GM21515 (cell line): ENCODE measurements around the gene TMEM163.
A peak's percentile ranks its signal among the peaks of the same experiment; 100 is the strongest.

Experiments used
- ATAC-seq: cut with Tn5 transposase; IDR thresholded peaks from one replicate; pipeline ENCODE4 v1.9.1; 2021; ENCODE audit not compliant: unreplicated experiment

TMEM163 gene

GRCh38 chr2:134460583-134460998, 258.2 kb downstream of the TMEM163 start:
- peak; percentile 80 for ATAC-seq

- ATAC-seq = no peak
Measured at GRCh38 chr2:134459706-134460406, 258.9 kb downstream of the TMEM163 start.

GRCh38 chr2:134458950-134459349, 259.9 kb downstream of the TMEM163 start:
- ATAC-seq = no peak

DNA sequence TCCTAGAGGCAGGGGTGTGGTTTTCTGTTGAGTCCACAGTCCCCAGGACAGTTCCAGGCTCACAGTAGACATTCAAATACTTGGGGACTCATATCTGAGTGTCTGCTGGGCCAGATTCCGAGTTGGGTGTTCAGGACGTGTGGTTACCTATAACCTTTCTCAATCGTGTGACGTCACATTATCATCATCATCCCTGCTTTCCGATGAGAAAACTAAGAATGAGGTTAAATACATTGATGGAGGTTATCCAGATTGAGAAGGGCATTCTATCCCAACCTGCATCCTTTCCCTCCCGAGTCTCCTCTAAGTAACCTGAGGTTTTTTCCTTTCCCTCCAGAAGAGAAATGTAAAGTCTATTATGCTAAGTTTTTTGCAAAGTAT, 260.3 kb downstream of the TMEM163 start:
- ATAC-seq = no peak

- ATAC-seq = no peak
Measured at GRCh38 chr2:134457765-134458472, 260.9 kb downstream of the TMEM163 start.

DNA sequence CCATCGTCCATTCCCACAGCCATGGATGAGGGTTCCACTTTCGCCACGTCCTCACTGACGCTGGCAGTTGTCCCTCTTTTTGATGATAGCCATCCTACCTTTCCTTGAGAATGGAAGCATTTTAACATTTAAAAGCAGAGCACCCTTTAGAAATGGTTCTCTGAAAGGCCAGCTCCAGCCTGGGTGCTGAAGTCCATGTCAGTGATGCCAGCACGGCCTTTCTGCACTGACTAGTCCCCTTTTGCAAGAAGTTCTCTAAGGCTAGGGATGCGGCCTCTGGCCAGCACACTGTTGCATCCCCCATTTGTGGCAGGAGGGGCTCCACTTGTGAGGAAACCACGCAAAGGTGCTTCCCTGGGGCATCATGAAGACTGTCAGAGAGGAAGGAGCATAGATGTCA, 261.4 kb downstream of the TMEM163 start:
- no peak for ATAC-seq

DNA sequence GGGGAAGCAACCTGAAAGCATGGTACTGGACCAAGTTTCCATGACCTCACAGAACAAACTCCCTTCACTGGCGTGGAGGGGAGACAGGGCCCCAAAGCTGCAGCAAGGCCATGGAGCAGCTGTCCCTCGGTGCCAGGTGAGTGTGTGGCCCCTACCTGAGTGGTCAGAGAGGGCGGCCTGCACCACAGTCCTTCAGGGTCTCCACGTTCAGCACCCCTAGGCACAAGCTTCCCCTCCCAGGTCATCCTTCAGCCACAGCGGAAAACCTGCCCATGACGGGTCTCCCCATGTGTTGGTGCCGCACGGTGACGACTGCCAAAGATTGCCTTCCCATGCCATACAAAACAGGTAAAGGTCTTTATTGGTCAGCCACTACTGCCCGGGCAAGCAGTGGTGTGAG, 263.4 kb downstream of the TMEM163 start:
- ATAC-seq = no peak

DNA sequence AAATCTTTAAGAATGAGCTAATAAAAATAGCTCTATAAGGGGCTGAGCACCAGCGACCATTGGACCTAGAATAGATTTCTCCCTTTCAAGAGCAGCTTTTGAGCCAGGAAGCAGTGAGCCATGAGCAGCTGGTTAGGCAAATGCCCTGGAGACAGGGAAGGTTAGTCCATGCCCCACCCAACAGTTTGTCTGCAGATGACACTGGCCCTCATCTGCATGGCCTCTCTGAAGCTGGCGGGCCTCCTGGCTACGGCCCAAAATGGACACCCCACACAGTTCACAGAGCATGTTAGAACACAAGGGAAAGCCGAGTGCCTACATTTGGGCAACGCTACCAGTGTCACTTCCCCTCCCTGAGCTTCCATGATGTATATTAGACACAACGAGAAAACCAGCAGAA, 263.9 kb downstream of the TMEM163 start:
- no peak for ATAC-seq

- ATAC-seq = no peak
Measured at GRCh38 chr2:134454426-134454825, 264.4 kb downstream of the TMEM163 start.

GRCh38 chr2:134453973-134454372, 264.8 kb downstream of the TMEM163 start:
- no peak for ATAC-seq

DNA sequence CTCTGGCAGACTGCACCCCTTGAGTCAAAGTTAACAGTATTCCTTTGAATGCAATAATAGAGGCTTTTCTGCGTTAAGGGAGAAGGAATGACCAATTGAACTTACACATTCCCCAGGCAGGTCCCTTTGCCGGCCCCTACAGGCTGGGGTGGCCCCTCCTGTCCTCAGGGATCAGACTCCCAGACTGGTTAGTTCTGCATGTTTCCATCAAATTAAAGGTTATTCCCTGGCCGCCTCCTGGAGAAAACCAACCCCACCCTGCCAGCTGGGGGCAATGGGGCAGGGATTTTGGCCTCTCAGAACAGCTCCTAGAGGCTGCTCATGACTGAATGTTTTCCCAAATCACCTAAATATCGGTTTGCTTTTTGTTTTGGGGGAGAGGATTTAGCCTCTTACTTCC, 265.3 kb downstream of the TMEM163 start:
- ATAC-seq = no peak

GRCh38 chr2:134452042-134452733, 266.6 kb downstream of the TMEM163 start:
- no peak for ATAC-seq

DNA sequence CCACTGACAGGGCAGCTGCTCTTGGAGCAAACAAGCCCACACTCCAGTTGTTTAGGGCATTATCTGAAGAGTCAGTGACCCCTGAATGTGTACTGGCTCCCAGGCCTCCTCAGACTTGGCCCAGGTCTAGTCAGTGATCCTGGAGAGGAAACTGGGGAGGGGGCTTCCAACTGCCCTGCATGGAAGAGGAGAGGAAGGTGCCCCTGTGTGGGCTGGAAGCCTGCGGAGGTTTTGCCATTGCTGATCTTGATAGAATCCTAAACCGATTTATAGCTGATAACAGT, 267.5 kb downstream of the TMEM163 start:
- ATAC-seq = no peak

DNA sequence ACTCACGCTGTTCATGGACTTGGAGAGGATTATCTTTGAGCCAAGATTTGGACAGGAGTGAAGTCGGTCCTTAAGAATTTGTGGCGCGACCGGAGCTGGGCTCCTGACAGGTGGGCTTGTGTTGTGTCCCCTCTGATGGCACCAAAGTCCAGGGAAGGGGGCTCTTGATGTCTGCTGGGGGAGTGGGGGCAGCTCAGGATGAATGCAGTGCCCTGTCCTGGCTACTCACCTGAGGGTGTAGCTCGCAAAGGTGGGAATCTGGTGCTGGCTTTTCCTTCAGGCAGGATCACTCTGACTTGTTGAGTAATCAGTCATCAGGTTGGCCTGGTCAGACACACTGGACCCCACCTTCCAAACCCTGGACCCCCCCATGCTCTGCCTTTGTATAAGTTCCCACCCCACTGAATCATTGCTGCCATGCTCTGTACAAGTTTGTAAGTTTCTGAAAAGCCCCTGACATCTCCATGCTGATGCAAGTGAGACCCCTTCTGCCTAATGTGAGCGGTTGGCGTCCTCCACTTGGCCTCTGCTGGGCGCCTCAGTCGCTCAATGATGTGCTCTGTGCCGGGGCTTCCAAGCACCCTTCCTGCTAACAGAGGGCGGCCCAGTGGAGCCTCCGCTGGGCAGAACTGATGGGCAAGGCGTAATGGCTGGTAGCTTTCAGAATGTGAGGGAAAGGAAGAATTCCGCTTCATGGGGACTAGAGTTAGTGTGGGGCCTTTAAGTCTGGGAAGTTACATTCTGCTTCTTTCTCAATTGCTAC, 268.9 kb downstream of the TMEM163 start:
- no peak for ATAC-seq

DNA sequence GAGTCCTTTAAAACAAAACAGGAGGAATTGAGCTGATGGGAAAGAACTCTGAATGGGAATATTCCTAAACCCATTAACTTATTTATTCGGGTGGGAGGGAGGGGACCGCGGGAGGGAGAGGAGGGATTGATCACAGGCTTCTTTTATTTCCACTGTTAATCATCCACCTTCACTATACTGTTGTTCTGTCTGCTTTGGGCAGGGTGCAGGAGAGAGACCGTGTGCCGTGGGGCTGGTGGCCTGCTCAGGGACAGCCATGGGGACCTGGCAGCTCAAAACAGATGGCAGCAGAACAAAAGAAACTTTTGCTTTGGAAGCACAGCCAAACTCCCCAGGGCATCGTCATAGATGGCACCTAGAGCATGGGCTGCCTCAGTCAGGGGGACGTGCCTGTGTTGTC, 269.6 kb downstream of the TMEM163 start:
- no peak for ATAC-seq

DNA sequence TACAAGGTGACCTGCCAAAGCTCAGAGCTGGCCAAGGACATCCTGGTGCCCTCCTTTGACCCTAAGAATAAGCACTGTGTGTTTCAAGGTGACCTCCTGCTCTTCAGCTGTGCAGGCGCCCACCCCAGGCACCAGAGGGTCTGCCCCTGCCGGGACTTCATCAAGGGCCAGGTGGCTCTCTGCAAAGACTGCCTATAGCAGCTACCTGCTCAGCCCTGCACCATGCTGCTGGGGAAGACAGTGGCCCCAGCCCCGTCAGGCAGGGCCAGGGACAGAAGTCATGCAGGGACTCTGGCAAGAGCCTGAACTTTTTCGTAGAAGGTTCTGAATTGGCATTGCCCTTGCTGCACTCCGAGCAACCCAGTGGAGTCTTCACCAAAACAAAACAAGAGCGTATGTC, 270.1 kb downstream of the TMEM163 start:
- no peak for ATAC-seq

DNA sequence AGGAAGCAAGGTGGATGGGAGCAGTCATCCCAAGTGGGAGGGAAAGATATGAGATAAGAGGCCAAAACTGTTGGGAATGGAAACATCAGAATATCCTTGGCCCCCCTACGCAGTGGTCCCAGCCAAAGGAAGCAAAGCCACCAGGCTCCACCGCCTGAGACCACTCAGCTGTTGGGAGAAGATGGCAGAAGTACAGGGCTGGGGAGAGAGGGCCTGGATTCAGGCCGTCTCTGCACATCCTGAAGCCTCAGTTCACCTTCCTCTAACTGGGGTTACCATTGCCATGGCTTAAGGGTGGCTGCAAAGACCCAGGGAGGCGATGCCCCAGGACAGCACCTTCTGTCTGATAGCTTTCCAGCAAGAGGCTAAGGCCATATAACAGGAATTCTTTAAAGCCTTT, 271.1 kb downstream of the TMEM163 start:
- no peak for ATAC-seq

DNA sequence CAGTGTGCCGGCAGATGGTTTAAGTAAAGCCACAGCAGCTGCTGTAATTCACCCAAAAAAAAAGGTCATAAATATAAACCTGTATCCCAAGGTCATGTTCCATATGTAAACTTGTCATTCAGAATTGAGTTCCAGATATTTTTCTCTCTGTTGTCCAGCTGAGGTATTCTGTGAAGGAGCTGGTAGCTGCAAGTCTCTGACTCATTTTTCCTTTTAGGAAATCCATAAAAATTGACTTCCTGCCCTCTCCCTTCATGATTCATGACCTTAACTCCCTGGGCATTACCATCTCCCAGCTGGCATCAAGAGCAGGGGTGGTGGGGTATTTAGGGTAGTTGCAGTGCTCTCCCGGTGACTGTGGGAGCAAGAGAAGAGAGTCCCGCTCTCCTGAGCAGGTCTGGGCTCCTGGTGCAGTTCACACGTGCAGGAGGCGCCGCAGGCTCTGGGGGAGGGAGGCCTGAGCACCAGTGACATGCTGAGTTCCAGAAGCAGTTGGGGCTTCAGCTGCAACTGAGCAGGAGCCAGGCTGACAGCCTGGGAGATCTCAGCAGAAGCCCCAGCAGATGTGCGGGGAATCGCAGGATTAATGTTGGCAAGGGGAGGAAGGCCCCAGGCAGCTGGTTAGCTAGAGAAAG, 272.3 kb downstream of the TMEM163 start:
- ATAC-seq = no peak

DNA sequence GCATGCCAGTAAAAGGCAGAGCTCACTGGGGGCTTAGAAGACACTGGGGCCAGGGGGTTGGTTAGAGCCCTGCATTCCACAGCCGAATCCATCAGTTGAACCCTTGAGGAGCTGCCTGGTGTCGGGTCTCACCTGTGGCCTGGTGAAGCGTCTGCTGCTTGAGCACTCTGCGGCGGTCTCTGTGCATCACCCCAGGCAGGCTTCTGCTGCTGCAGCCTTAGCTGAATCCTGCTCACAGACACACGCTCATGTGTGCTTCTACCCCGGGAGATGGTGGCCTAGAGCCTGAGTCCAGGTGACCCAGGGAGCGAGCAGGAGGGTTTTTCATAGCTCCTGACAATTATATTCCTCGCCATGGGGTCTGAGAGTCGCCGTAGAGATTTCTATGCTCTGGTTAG, 272.8 kb downstream of the TMEM163 start:
- ATAC-seq = no peak

- no peak for ATAC-seq
Measured at GRCh38 chr2:134445116-134445515, 273.7 kb downstream of the TMEM163 start.

GRCh38 chr2:134443814-134444480, 274.9 kb downstream of the TMEM163 start:
- no peak for ATAC-seq
